NCI-H128 (cell line): ENCODE results near the gene CKS2.
"Not testable (repeated sequence)": the region's sequence is repeated elsewhere in the genome, so short reads cannot be mapped to it uniquely, and the experiment has no call there.

Source experiments
- DNase-seq: peaks from one replicate; lab custom pipeline; 2025; ENCODE audit not compliant: unreplicated experiment; lab: John Stamatoyannopoulos, UW

CKS2 gene

DNA sequence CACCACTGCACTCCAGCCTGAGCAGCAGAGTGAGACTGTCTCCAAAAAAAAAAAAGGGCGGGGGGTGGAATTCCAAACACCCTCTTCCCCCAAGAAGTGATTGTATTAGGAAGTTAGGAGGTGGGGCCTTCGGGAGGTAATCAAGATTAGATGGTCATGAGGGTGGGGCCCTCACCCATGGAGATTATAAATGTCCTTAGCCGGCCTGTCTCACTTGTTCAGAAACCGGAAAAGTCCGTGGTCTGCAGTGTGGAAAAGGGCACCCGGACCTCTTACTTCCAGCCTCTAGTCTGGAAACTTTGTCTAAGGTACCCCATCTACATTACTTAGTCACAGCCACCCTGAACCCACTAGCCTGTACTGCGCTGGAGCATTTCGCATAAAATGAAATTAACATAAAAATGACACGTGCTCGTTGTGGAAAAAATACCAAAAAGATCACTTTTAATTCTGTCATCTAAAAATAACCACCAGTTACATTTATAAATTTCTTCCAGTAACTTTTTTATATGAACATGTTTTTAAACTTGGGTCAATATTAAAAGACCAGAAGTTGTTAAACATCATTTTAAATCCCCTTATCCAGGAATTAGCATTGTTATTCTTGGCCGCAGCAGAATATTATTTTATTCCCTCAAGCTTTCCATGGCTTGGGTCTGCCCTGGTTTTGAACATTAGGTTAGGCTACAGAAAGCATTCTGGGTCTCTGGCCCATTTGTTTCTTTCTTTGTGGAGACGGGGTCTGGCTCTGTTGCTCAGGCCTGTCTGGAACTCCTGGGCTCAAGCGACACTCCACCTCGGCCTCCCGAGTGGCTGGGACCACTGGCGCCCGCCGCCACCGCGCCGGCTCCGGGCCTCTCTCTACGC is 1.2 kb upstream of the CKS2 start:
- no peak for DNase-seq

DNA sequence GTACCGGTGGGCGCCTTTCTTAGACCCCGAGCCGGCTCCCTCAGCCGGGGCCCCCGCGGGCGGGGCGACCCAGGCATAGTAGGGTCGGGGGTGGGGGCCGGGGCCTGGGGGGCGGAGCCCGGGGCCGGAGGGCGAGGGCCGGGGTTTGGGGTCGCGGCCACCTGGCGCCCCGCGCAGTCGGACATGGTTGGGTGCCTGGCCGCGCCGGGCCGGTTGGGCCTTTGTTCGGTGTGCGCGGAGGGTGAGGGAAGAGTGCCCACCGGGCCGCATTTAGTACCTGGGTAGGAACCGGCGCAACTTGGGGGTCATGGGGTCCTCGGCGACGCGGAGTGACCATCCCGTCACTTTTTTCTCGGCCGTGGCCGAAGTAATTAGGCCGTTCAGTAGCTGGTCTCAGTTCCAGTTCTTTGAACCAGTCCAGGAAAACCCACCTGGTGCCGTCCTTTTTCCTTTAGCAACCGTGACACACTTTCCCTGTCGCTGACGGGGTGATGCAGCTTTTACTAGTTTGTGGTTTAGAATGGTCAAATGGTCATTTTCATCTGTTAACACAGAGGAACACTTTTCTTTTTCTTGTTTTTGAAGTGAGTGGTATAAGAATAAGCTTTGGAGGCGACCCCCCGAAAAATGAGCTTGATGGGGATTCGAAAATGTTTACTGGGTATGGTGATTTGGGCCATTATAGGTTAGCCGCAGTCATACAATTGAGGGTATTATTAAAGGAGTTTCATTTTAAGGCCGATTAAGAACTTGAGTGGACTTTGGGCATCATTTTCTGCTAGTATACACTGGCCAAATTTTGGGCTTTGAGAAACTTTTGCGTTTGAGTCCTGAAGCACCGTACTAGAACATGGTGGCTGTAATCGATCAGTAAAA is 589 bp downstream of the CKS2 start:
- no peak for DNase-seq

GRCh38 chr9:89312222-89312571 is 1.2 kb downstream of the CKS2 start:
- DNase-seq = no peak

GRCh38 chr9:89313842-89314241 is 2.8 kb downstream of the CKS2 start:
- DNase-seq = no peak

DNA sequence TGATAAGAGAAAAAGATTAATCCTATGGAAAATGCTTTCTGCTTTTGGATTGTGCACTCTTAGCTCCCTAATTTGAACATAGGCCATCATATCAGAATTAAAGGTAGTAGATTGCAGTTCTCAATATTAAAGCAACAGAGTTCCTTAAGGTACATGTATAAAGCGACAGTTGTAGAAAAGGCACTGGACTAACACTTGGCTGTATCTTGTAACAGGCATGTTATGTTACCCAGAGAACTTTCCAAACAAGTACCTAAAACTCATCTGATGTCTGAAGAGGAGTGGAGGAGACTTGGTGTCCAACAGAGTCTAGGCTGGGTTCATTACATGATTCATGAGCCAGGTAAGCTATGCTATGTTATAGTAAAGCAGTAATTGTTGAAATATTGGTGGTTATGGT is 4.0 kb downstream of the CKS2 start:
- DNase-seq = no peak

- no peak for DNase-seq
Measured at GRCh38 chr9:89315482-89315881, 4.5 kb downstream of the CKS2 start.

GRCh38 chr9:89317282-89317681 is 6.3 kb downstream of the CKS2 start:
- DNase-seq = no peak

DNA sequence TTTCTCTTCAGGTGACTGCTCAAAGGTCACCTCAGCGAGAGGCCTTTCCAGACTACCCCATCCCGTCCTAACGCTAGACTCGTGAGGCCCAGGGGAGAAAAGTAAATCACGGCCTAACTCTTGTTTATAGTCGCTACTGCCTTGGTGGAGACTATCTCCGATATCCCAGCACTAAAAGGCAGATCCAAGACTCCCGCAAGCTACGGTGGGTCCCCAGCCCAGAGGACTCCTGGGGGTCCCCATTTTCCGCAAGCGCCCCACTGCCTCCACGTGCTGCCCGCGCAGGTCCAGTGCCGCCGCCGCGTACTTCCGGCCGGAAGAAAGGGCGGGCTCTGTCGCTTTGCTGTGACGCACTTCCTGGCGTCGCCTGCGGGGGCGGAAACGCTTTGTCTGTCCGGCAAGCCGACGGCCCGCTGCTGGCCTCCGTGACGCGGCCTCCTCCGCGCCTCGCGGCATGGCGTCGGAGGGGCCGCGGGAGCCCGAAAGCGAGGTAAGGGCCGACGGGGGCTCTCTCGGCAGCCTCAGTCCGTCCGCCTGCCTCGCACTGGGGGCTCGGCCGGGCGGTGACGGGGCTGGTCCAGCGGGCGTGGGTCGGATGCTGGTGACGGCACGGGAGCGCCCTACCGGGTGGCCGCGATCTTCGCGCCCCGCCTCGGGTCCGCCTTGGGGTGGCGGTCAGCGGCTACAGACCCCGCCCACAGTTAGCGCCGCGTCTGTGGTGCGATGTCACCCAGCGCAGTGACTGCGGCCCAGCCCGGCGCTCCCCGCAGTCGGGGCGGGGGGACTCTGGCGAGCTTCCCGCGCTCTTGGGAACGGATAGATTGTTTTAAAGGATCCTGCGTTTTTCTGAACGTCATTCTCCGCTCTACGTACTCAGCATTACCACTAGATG is 7.4 kb downstream of the CKS2 start, which contains the start of gene SECISBP2:
Gene SECISBP2 (plus strand): TSS at position 378 of the 892 bp plus-strand sequence. CDS start 77 bp downstream, at position 455.
- DNase-seq = peak; percentile 88

- no peak for DNase-seq
Measured at GRCh38 chr9:89319015-89319905, 8.3 kb downstream of the CKS2 start.

DNA sequence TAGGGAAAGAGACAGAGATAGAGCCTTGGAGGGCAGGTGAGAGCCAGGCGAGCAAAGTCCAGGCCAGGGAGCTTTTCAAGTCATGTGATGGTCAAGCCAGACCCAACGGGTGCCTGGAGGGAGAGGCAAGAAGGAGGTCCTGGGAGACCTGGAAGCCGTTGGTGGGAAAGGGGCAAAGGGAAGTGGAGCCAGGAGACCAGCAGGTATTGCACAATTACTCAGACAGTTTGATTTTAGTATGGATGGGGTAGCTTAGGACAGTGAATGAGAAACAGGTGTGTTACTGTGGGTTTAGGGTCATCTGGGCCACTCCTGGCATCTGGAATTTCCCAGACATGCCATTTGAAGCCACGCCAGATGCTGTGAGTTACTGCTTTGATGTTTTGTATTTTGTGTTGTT is 12.4 kb downstream of the CKS2 start:
- no peak for DNase-seq

- no peak for DNase-seq
Measured at GRCh38 chr9:89325733-89326132, 14.7 kb downstream of the CKS2 start.

DNA sequence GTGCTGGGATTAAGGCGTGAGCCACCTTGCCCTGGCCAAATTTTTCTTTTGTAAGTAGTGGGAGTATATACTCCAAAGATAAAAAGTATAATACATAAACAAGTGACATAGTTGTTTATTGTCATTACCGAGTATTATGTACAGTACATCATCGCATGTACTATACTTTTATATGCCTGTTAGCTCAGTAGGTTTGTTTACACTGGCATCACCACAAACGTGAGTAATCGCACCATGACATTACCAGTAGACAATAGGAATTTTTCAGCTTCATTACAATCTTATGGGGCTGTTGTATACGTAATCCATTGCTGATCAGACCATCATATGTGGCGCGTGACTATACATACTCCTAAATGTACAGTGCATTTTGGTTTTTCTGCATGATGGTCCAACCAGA is 17.1 kb downstream of the CKS2 start:
- DNase-seq = no peak

GRCh38 chr9:89329917-89330316 is 18.9 kb downstream of the CKS2 start:
- no peak for DNase-seq

- DNase-seq = no peak
Measured at GRCh38 chr9:89330513-89330912, 19.5 kb downstream of the CKS2 start.

DNA sequence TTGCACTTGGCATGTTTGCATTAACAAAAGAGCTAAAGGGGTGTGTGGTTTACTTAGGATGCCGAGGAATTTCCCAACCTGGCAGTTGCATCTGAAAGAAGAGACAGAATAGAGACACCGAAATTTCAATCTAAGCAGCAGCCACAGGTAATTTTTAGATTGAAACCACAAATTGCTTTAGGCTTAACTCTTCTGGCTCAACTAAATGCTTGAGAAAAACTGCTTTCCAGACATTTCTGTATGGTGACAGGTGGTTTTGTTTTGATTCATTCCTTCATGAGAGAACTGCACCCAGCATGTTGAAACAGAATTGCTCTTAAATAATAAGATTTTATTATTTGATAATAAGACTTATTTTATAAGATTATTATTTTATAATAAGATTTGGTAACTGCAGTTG is 28.8 kb downstream of the CKS2 start:
- DNase-seq = no peak

DNA sequence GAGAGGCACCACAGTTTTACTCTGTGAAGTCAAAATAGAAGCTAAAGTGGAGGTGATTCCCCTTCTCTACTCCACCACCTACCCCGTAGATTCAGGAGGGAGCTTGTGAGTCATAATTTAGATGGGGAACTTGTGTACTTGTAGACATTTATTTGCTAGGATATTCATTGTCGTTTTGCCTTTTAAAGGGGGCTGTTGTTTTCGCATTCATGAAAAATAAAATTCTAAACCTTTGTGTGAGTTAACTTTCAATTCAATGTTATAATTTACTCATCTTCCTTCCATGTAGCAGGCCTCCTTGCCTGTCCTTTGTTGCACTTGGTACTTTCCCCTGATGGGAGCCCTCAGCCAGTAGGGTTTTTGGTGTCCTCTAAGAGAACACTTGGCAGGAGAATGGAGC is 29.3 kb downstream of the CKS2 start:
- no peak for DNase-seq

- no peak for DNase-seq
Measured at GRCh38 chr9:89342213-89342612, 31.2 kb downstream of the CKS2 start.

- no peak for DNase-seq
Measured at GRCh38 chr9:89342948-89343347, 32.0 kb downstream of the CKS2 start.

DNA sequence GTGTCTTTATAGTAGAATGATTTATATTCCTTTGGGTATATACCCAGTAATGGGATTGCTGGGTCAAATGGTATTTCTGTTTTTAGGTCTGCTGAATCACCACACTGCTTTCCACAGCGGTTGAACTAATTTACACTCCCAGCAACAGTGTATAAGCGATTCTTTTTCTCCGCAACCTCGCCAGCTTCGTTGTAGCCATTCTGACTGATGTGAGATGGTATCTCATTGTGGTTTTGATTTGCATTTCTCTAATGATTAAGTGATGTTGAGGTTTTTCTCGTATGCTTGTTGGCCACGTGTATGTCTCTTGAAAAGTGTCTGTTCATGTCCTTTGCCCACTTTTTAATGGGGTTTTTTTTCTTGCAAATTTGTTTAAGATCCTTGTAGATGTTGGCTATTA is 32.8 kb downstream of the CKS2 start:
- not testable (repeated sequence) for DNase-seq

DNA sequence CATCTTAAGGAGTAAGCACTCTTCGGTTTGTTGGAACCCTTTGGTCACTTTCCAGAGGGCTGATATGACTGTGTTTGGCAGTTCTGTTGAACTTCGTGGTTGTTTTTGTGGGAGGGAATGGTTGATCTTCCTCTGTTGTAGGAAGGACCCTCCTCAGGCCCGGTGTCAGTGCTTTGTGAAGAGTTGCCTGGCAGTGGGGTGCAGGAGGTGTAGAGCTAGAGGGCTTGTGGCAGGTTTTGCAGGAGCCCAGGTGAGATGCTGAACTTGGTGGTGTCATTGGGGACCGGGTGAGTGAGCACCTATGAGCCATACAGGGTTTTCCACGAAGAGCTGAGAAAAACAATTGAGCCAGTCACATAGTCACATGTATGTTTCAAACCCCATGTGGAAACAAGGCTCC is 34.5 kb downstream of the CKS2 start:
- no peak for DNase-seq
